Body of pancreas (tissue), 4 donors: Measurements from ENCODE around the gene MTPN. TPM values are rescaled to one million over a fixed set of nuclear protein-coding genes. Genes with fewer than 3 reads are reported as not detected.

Experiments used
- ATAC-seq: fragments of 150-250 bp; one replicate; pipeline ENCODE4 v1.9.1; 2016
- DNase-seq, 4 donors: peaks; one replicate each; pipeline ENCODE4 v3.0.0-alpha.2; 2019
- H3K27ac ChIP-seq, 4 donors: fragments of 200-600 bp; sonication (generic); 1 replicate in 3 of 4; 2 replicates in 1 of 4; pipeline versions ENCODE4 v1.5.1 to v1.6.1; 2016 to 2019; ENCODE audit warnings: mild to moderate bottlenecking in 1 of 4, mixed read lengths in 1 of 4, moderate library complexity in 1 of 4
- H3K27me3 ChIP-seq, 2 donors: fragments of 200-600 bp; sonication (generic); one replicate each; pipeline ENCODE4 v1.6.0; 2016; ENCODE audit warnings: mild to moderate bottlenecking in 1 of 2
- H3K36me3 ChIP-seq, 2 donors: fragments of 200-600 bp; sonication (generic); replicated peaks in 1 of 2; 2 replicates each; pipeline ENCODE4 v1.5.1; 2016; ENCODE audit warnings: low read depth in 2 of 2; ENCODE audit not compliant: insufficient read depth in 1 of 2
- H3K4me1 ChIP-seq: fragments of 200-600 bp; sonication (generic); one replicate; pipeline ENCODE4 v1.6.0; 2016
- H3K4me3 ChIP-seq, 2 donors: fragments of 200-600 bp; sonication (generic); 1 replicate in 1 of 2; 2 replicates in 1 of 2; pipeline ENCODE4 v1.5.1; 2016 to 2019
- H3K9me3 ChIP-seq, 3 donors: fragments of 200-600 bp; sonication (generic); 1 replicate in 2 of 3; 2 replicates in 1 of 3; pipeline ENCODE4 v1.5.1; 2016
- CTCF ChIP-seq, 7 experiments: fragments of 450-650 bp in 4 of 7; fragments of 200-600 bp in 3 of 7; sonication (generic) in 3 of 7; IDR thresholded peaks; one replicate each; pipeline ENCODE4 v1.5.1; 2016 to 2019; ENCODE audit warnings: antibody characterized with exemption in 7 of 7
- POLR2A ChIP-seq, 3 donors: fragments of 450-650 bp; IDR thresholded peaks; one replicate each; pipeline ENCODE4 v1.6.1; 2016; ENCODE audit warnings: antibody characterized with exemption in 3 of 3, mild to moderate bottlenecking in 2 of 3
- WGBS, 2 donors: methylation state at CpG; one replicate each; pipeline ENCODE4 v1.1.5; 2017; 5-methylcytosine and 5-hydroxymethylcytosine counted together
- intact Hi-C: fragments of 100-400 bp; cut with DNase I; formaldehyde crosslinking; loops from one replicate; pipeline ENCODE4 v1.15.1; 2023
- total RNA-seq, 2 donors: library from RNA; depleted of rRNA; stranded (reverse); fragments of >200 nt; gene quantifications; one replicate each; pipeline ENCODE4 v1.1.0, GENCODE V29; 2016

The MTPN gene
- total RNA-seq = 10 to 100 TPM; 23.1 to 25.1 TPM

- Histone ChIP-seq H3K27me3 (no peaks in the 10 kb centered on the region), H3K4me3 (peak within 1 kb of the TSS; percentile 90 to 100), H3K9me3 (no peaks in the 10 kb centered on the region), H3K36me3 (no peaks in the 10 kb centered on the region), H3K27ac (peak within 1 kb of the TSS; percentile 48 to 88 (median 65)), H3K4me1 (peaks cover 27% of the 10 kb centered on the region)
- ATAC-seq = peak; percentile 100
- intact Hi-C loops = no loop called here
- WGBS, 2 donors = 0 to 1% methylated on average over 34 to 47 of the region's 47 CpGs
- DNase-seq = peak; percentile 97 to 99 (median 98)
- peak; percentile 24 to 76 (median 74) for TF ChIP-seq POLR2A (IDR thresholded peaks at IDR 0.05)
- peak in 1 of 7 experiments; percentile 21 for TF ChIP-seq CTCF (IDR thresholded peaks at IDR 0.05)
These were observed at the start of gene MTPN for GRCh38 chr7:135977007-135977741. MTPN (minus strand) TSS chr7:135977359; CDS start chr7:135977100, 259 bp downstream.

- Histone ChIP-seq H3K36me3 (no peaks in the 10 kb centered on the region), H3K27ac (no peak overlapping the region), H3K27me3 (no peaks in the 10 kb centered on the region), H3K9me3 (no peaks in the 10 kb centered on the region), H3K4me3 (no peak overlapping the region), H3K4me1 (no peaks in the 10 kb centered on the region)
- 75 to 77% methylated on average over 2 of the region's 2 CpGs for WGBS, 2 donors
- TF ChIP-seq POLR2A (IDR thresholded peaks at IDR 0.05) (no peak), CTCF (IDR thresholded peaks at IDR 0.05) (no peak)
- DNase-seq (no peak), ATAC-seq (no peak)
- intact Hi-C loops = no loop called here
These were observed 49.0 kb upstream of the MTPN start for GRCh38 chr7:136026209-136026608.

GRCh38 chr7:136023134-136023869, 46.1 kb upstream of the MTPN start:
- Histone ChIP-seq H3K4me1 (no peaks in the 10 kb centered on the region), H3K4me3 (no peak overlapping the region), H3K27ac (no peak overlapping the region), H3K27me3 (no peaks in the 10 kb centered on the region), H3K36me3 (no peaks in the 10 kb centered on the region), H3K9me3 (no peaks in the 10 kb centered on the region)
- no peak for TF ChIP-seq CTCF (IDR thresholded peaks at IDR 0.05)
- no peak for TF ChIP-seq POLR2A (IDR thresholded peaks at IDR 0.05)
- ATAC-seq = no peak
- WGBS, 2 donors = 73% methylated on average over 2 of the region's 2 CpGs
- DNase-seq = no peak
- intact Hi-C loops = no loop called here

GRCh38 chr7:136020556-136020955, 43.4 kb upstream of the MTPN start:
- Histone ChIP-seq H3K27ac (no peak overlapping the region), H3K4me1 (no peaks in the 10 kb centered on the region), H3K9me3 (no peaks in the 10 kb centered on the region), H3K4me3 (no peak overlapping the region), H3K36me3 (no peaks in the 10 kb centered on the region), H3K27me3 (no peaks in the 10 kb centered on the region)
- intact Hi-C loops = no loop called here
- 74 to 77% methylated on average over 1 of the region's 1 CpG for WGBS, 2 donors
- DNase-seq (no peak), ATAC-seq (no peak)
- TF ChIP-seq POLR2A (IDR thresholded peaks at IDR 0.05) (no peak), CTCF (IDR thresholded peaks at IDR 0.05) (no peak)
